ENCODE data around the gene PUS1. TPM values are rescaled to one million over a fixed set of nuclear protein-coding genes. Genes with fewer than 3 reads are reported as not detected.
"Not testable (repeated sequence)": the region's sequence is repeated elsewhere in the genome, so short reads cannot be mapped to it uniquely, and the experiment has no call there.

PUS1 gene
- total RNA-seq, 1 experiment from 2014 or later = 117 TPM

GRCh38 chr12:131954460-131954859, 25.4 kb downstream of the PUS1 start:
- peaks cover 13 to 18% of the 10 kb centered on the region in 2 experiments for H3K4me1 Mint-ChIP-seq
- not testable (repeated sequence) for H3K4ac ChIP-seq (ENCODE audit: low read depth, low read length); H3K9ac ChIP-seq (ENCODE audit: extremely low read depth, insufficient read length, low read length); H3K4me3 Mint-ChIP-seq; H4K5ac ChIP-seq (ENCODE audit: insufficient read length, low read depth, low read length); H4K20me1 ChIP-seq (ENCODE audit: control insufficient read depth, insufficient read depth, insufficient read length); H2BK120ac ChIP-seq (ENCODE audit: low read depth, low read length, poor library complexity, severe bottlenecking); H4K8ac ChIP-seq (replicated peaks; ENCODE audit: insufficient read length, low read depth, low read length); H3K23me2 ChIP-seq (ENCODE audit: insufficient read length, low read depth, low read length, poor library complexity, severe bottlenecking); H3K56ac ChIP-seq (ENCODE audit: insufficient read length, low read depth, low read length); DNase-seq; H3K27me3 ChIP-seq (ENCODE audit: insufficient read depth, low read length); H2BK15ac ChIP-seq (ENCODE audit: low read depth, low read length); H3K9me3 Mint-ChIP-seq; H3K23ac ChIP-seq (ENCODE audit: insufficient read length, low read depth, low read length); H3K4me2 ChIP-seq (ENCODE audit: insufficient read depth, insufficient read length, low read length); H2BK5ac ChIP-seq (ENCODE audit: insufficient read length, low read length); H3K27ac ChIP-seq (ENCODE audit: insufficient read length, low read depth, low read length); H2BK12ac ChIP-seq (ENCODE audit: insufficient read length, low read depth, low read length); H2AK5ac ChIP-seq (ENCODE audit: insufficient read length, low read length); H2AFZ ChIP-seq (ENCODE audit: low read length); H3K36me3 Mint-ChIP-seq (ENCODE audit: insufficient read depth in 1 of 3, low read depth in 3 of 3); H3K14ac ChIP-seq (ENCODE audit: insufficient read depth, low read length); H2BK20ac ChIP-seq (ENCODE audit: low read depth, low read length, poor library complexity, severe bottlenecking); H3K27ac Mint-ChIP-seq; H3K27me3 Mint-ChIP-seq (ENCODE audit: low read depth); H3K9me3 ChIP-seq (ENCODE audit: control insufficient read depth, low read depth, low read length); H3T11ph ChIP-seq (ENCODE audit: low read length); H3K18ac ChIP-seq (ENCODE audit: insufficient read length, low read depth, low read length); H4K91ac ChIP-seq (ENCODE audit: insufficient read length, low read depth, low read length); H3K4me1 ChIP-seq (ENCODE audit: insufficient read depth, low read length)
- Histone ChIP-seq H3K79me2 (ENCODE audit: insufficient read depth, low read length) (peaks cover 19% of the 10 kb centered on the region; the same call in 1 of the 2 replicates), H3K79me1 (ENCODE audit: insufficient read depth, low read depth, low read length, poor library complexity, severe bottlenecking) (peaks cover 13% of the 10 kb centered on the region)
- WGBS (ENCODE audit: extremely low coverage, insufficient read length, low lambda C conversion rate) = no CpG with 5 or more reads among the region's 13 CpGs

Measured in H9 (cell line).